ENCODE measurements around the gene CADM1. TPM values are rescaled to one million over a fixed set of nuclear protein-coding genes. Genes with fewer than 3 reads are reported as not detected.

CADM1 gene
- total and polyA plus RNA-seq, 7 donors: 0.69 to 25.2 (median 15.6) TPM

- no peak overlapping the region for H3K27ac ChIP-seq
- 45 to 51% methylated on average over 3 of the region's 3 CpGs for WGBS, 2 donors
- intact Hi-C loops (cut with DNase I): no loop called here
Measured at GRCh38 chr11:115334932-115335788, 169.1 kb downstream of the CADM1 start.

GRCh38 chr11:115333949-115334348 is 170.3 kb downstream of the CADM1 start:
- Histone ChIP-seq H3K27ac (no peak overlapping the region), H3K27me3 (no peaks in the 10 kb centered on the region), H3K4me1 (no peaks in the 10 kb centered on the region), H3K4me3 (no peak overlapping the region), H3K36me3 (no peaks in the 10 kb centered on the region), H3K9me3 (no peaks in the 10 kb centered on the region)
- no peak for DNase-seq
- WGBS, 2 donors: 28 to 34% methylated on average over 1 of the region's 1 CpG
- TF ChIP-seq CTCF (IDR thresholded peaks at IDR 0.05) (no peak), EP300 (IDR thresholded peaks at IDR 0.05) (no peak), POLR2A (IDR thresholded peaks at IDR 0.05) (no peak), POLR2AphosphoS5 (IDR thresholded peaks at IDR 0.05) (no peak)
- intact Hi-C loops (cut with DNase I): no loop called here

More at GRCh38 chr11:115334932-115335788, 169.1 kb downstream of the CADM1 start:
- Histone ChIP-seq H3K27me3 (no peaks in the 10 kb centered on the region), H3K36me3 (no peaks in the 10 kb centered on the region), H3K4me1 (no peaks in the 10 kb centered on the region), H3K4me3 (no peak overlapping the region), H3K9me3 (no peaks in the 10 kb centered on the region)
- DNase-seq: no peak
- TF ChIP-seq EP300 (IDR thresholded peaks at IDR 0.05): no peak
- peak; percentile 41 to 72 (median 52) for TF ChIP-seq CTCF (IDR thresholded peaks at IDR 0.05)
- no peak for TF ChIP-seq POLR2AphosphoS5 (IDR thresholded peaks at IDR 0.05)
- no peak for TF ChIP-seq POLR2A (IDR thresholded peaks at IDR 0.05)

- no peaks in the 10 kb centered on the region for H3K9me3 ChIP-seq
- H3K27ac ChIP-seq: no peak overlapping the region
- H3K4me3 ChIP-seq: no peak overlapping the region
- DNase-seq: no peak
- intact Hi-C loops (cut with DNase I): no loop called here
- TF ChIP-seq POLR2A (IDR thresholded peaks at IDR 0.05) (no peak), POLR2AphosphoS5 (IDR thresholded peaks at IDR 0.05) (no peak), EP300 (IDR thresholded peaks at IDR 0.05) (no peak), CTCF (IDR thresholded peaks at IDR 0.05) (no peak)
- no peaks in the 10 kb centered on the region for H3K4me1 ChIP-seq
- H3K36me3 ChIP-seq: no peaks in the 10 kb centered on the region
- H3K27me3 ChIP-seq: no peaks in the 10 kb centered on the region
- 37 to 59% methylated on average over 2 of the region's 2 CpGs for WGBS, 2 donors
Measured at GRCh38 chr11:115333121-115333520, 171.1 kb downstream of the CADM1 start.

GRCh38 chr11:115330684-115331482 is 173.3 kb downstream of the CADM1 start:
- H3K9me3 ChIP-seq: no peaks in the 10 kb centered on the region
- intact Hi-C loops (cut with DNase I): no loop called here
- no peaks in the 10 kb centered on the region for H3K4me1 ChIP-seq
- H3K27me3 ChIP-seq: no peaks in the 10 kb centered on the region
- H3K27ac ChIP-seq: no peak overlapping the region
- 91 to 94% methylated on average over 3 of the region's 3 CpGs for WGBS, 2 donors
- no peak for DNase-seq
- no peak overlapping the region for H3K4me3 ChIP-seq
- H3K36me3 ChIP-seq: no peaks in the 10 kb centered on the region
- no peak for TF ChIP-seq EP300 (IDR thresholded peaks at IDR 0.05)
- no peak for TF ChIP-seq CTCF (IDR thresholded peaks at IDR 0.05)
- TF ChIP-seq POLR2AphosphoS5 (IDR thresholded peaks at IDR 0.05): no peak
- no peak for TF ChIP-seq POLR2A (IDR thresholded peaks at IDR 0.05)
